Parathyroid adenoma (tissue), 2 donors: ENCODE measurements around the gene LAMA3.

Experiments used
- H2AFZ ChIP-seq: fragments of 300-600 bp; sonication (generic); one replicate; pipeline ENCODE4 v1.7.0; 2017; ENCODE audit warnings: antibody characterized with exemption, mild to moderate bottlenecking
- H3K27ac ChIP-seq: fragments of 300-600 bp; sonication (generic); one replicate; pipeline ENCODE4 v1.7.0; 2017
- H3K27me3 ChIP-seq: fragments of 300-600 bp; sonication (generic); one replicate; pipeline ENCODE4 v1.7.0; 2017; ENCODE audit warnings: low read length; ENCODE audit not compliant: control insufficient read depth, insufficient read depth
- H3K36me3 ChIP-seq: fragments of 300-600 bp; sonication (generic); one replicate; pipeline ENCODE4 v1.7.0; 2017; ENCODE audit warnings: low read length; ENCODE audit not compliant: control insufficient read depth, insufficient read depth
- H3K4me1 ChIP-seq: fragments of 300-600 bp; sonication (generic); one replicate; pipeline ENCODE4 v1.7.0; 2017; ENCODE audit warnings: control low read depth
- H3K4me2 ChIP-seq: fragments of 300-600 bp; sonication (generic); one replicate; pipeline ENCODE4 v1.7.0; 2017; ENCODE audit warnings: low read length
- H3K4me3 ChIP-seq: fragments of 300-600 bp; sonication (generic); one replicate; pipeline ENCODE4 v1.7.0; 2017; ENCODE audit warnings: low read depth, low read length
- H3K79me2 ChIP-seq: fragments of 300-600 bp; sonication (generic); one replicate; pipeline ENCODE4 v1.7.0; 2017; ENCODE audit warnings: control low read depth
- H3K9ac ChIP-seq: fragments of 300-600 bp; sonication (generic); one replicate; pipeline ENCODE4 v1.7.0; 2017; ENCODE audit warnings: mild to moderate bottlenecking
- H3K9me3 ChIP-seq: fragments of 300-600 bp; sonication (generic); one replicate; pipeline ENCODE4 v1.7.0; 2017; ENCODE audit warnings: low read length; ENCODE audit not compliant: control insufficient read depth
- TF ChIP-seq, protein P1 (sequence below): fragments of 300-600 bp; sonication (generic); IDR thresholded peaks from one replicate; pipeline ENCODE4 v1.7.0; 2017; ENCODE audit warnings: antibody characterized with exemption, mild to moderate bottlenecking
- donor health status: primary hyperparathyroidism.

LAMA3 gene

GRCh38 chr18:23870676-23871380, 181.6 kb downstream of the LAMA3 start:
- H2AFZ ChIP-seq: no peak overlapping the region
- no peaks in the 10 kb centered on the region for H3K9me3 ChIP-seq
- H3K36me3 ChIP-seq: no peaks in the 10 kb centered on the region
- H3K79me2 ChIP-seq: no peaks in the 10 kb centered on the region
- H3K4me3 ChIP-seq: no peak overlapping the region
- TF ChIP-seq, protein P1, sequence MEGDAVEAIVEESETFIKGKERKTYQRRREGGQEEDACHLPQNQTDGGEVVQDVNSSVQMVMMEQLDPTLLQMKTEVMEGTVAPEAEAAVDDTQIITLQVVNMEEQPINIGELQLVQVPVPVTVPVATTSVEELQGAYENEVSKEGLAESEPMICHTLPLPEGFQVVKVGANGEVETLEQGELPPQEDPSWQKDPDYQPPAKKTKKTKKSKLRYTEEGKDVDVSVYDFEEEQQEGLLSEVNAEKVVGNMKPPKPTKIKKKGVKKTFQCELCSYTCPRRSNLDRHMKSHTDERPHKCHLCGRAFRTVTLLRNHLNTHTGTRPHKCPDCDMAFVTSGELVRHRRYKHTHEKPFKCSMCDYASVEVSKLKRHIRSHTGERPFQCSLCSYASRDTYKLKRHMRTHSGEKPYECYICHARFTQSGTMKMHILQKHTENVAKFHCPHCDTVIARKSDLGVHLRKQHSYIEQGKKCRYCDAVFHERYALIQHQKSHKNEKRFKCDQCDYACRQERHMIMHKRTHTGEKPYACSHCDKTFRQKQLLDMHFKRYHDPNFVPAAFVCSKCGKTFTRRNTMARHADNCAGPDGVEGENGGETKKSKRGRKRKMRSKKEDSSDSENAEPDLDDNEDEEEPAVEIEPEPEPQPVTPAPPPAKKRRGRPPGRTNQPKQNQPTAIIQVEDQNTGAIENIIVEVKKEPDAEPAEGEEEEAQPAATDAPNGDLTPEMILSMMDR: no peak
- no peak overlapping the region for H3K9ac ChIP-seq
- no peak overlapping the region for H3K27ac ChIP-seq
- H3K4me1 ChIP-seq: no peaks in the 10 kb centered on the region
- H3K27me3 ChIP-seq: no peaks in the 10 kb centered on the region
- no peak overlapping the region for H3K4me2 ChIP-seq

DNA sequence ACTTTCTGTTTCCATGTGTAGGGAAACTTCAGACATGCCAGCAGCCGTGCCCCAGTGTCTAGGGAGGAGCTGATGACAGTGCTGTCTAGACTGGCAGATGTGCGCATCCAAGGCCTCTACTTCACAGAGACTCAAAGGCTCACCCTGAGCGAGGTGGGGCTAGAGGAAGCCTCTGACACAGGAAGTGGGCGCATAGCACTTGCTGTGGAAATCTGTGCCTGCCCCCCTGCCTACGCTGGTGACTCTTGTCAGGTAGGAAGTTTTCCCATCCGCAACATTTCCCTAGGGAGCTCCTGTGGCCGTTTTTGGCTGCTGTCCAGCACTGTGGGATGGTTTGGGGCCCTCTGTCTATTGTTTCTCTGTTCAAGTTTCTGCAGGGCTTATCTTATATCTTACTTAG, 182.2 kb downstream of the LAMA3 start:
- H3K4me3 ChIP-seq: no peak overlapping the region
- H3K27ac ChIP-seq: no peak overlapping the region
- TF ChIP-seq, protein P1: no peak
- H3K36me3 ChIP-seq: no peaks in the 10 kb centered on the region
- no peaks in the 10 kb centered on the region for H3K4me1 ChIP-seq
- H3K9ac ChIP-seq: no peak overlapping the region
- no peaks in the 10 kb centered on the region for H3K27me3 ChIP-seq
- no peak overlapping the region for H3K4me2 ChIP-seq
- no peak overlapping the region for H2AFZ ChIP-seq
- no peaks in the 10 kb centered on the region for H3K79me2 ChIP-seq
- no peaks in the 10 kb centered on the region for H3K9me3 ChIP-seq

DNA sequence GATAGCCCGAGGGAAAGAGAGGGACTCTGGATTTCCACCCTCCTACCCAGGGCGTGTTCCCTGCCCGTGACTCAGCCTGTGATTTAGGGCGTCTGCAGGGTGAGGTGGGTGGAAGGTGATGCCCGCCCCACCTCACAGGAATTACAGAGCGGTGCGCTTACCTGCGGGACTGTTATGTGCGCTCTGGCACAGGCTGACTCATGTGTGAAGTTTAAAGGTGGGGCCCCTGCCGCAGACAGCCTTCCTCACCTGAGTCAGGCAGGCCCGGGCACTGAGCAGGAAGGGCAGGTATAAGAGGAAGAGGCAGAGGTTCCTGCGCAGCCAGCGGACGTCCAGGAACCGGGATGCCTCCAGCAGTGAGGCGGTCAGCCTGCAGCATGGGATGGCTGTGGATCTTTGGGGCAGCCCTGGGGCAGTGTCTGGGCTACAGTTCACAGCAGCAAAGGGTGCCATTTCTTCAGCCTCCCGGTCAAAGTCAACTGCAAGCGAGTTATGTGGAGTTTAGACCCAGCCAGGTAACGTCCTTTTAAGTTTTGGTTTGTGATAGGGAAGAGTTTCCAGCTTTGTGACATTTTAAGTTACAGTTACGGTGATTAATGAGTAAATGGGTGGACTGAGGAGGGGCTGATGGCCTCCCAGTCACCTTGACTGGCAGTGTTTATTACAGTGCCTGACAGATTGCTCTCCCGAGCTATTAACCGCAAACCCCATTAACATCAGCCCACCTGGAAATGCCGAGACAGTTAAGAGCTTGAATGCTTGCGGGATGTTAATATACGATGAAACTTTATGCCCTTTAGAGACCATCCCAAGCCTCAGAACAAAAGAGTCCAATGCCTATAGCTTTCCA, 183.7 kb downstream of the LAMA3 start:
- no peaks in the 10 kb centered on the region for H3K36me3 ChIP-seq
- H3K79me2 ChIP-seq: no peaks in the 10 kb centered on the region
- no peaks in the 10 kb centered on the region for H3K9me3 ChIP-seq
- H3K9ac ChIP-seq: no peak overlapping the region
- no peak overlapping the region for H3K4me2 ChIP-seq
- no peak overlapping the region for H3K27ac ChIP-seq
- H3K27me3 ChIP-seq: no peaks in the 10 kb centered on the region
- TF ChIP-seq, protein P1: no peak
- no peak overlapping the region for H3K4me3 ChIP-seq
- H3K4me1 ChIP-seq: no peaks in the 10 kb centered on the region
- no peak overlapping the region for H2AFZ ChIP-seq

GRCh38 chr18:23875966-23876895, 187.0 kb downstream of the LAMA3 start:
- no peak overlapping the region for H3K4me2 ChIP-seq
- no peak overlapping the region for H3K27ac ChIP-seq
- no peak overlapping the region for H2AFZ ChIP-seq
- no peaks in the 10 kb centered on the region for H3K36me3 ChIP-seq
- H3K9ac ChIP-seq: no peak overlapping the region
- H3K79me2 ChIP-seq: no peaks in the 10 kb centered on the region
- H3K9me3 ChIP-seq: no peaks in the 10 kb centered on the region
- no peak overlapping the region for H3K4me3 ChIP-seq
- TF ChIP-seq, protein P1: no peak
- peaks cover 4% of the 10 kb centered on the region for H3K4me1 ChIP-seq
- H3K27me3 ChIP-seq: no peaks in the 10 kb centered on the region
